SU-DHL-6 (cell line): ENCODE measurements around the gene TIMM10.

Experiments
- CTCF ChIP-seq: fragments of 200-600 bp; sonication (generic); IDR thresholded peaks from one replicate; pipeline ENCODE4 v1.5.1; 2017; ENCODE audit warnings: antibody characterized with exemption, mild to moderate bottlenecking, low read length, moderate library complexity; ENCODE audit not compliant: insufficient read depth, poor library complexity, severe bottlenecking
- EZH2phosphoT487 ChIP-seq: fragments of 200-600 bp; sonication (generic), shearing (Covaris generic); conservative IDR thresholded peaks from 2 replicates; pipeline ENCODE4 v1.6.1; 2018; ENCODE audit warnings: mild to moderate bottlenecking, antibody characterized with exemption, low read length, moderate library complexity, mixed read lengths

GRCh38 chr11:57568330-57568766 is 37.8 kb upstream of the TIMM10 start:
- TF ChIP-seq CTCF (no peak), EZH2phosphoT487 (no peak)
